Neural progenitor cell (in vitro differentiated cells): Measurements from ENCODE around the gene LAMB1.

Experiments used
- EZH2 ChIP-seq: fragments of 200-600 bp; sonication (generic); IDR thresholded peaks from 2 replicates; pipeline ENCODE4 v1.6.1; 2017; ENCODE audit warnings: antibody characterized with exemption, mild to moderate bottlenecking, moderate library complexity
- EZH2phosphoT487 ChIP-seq: fragments of 200-600 bp; sonication (generic); IDR thresholded peaks from 2 replicates; pipeline ENCODE4 v1.6.1; 2017; ENCODE audit warnings: antibody characterized with exemption
- TF ChIP-seq, protein P1 (sequence below): fragments of 200-600 bp; sonication (generic); IDR thresholded peaks from 2 replicates; pipeline ENCODE4 v1.5.1; 2017; ENCODE audit warnings: antibody characterized with exemption, mild to moderate bottlenecking

- TF ChIP-seq, protein P1, sequence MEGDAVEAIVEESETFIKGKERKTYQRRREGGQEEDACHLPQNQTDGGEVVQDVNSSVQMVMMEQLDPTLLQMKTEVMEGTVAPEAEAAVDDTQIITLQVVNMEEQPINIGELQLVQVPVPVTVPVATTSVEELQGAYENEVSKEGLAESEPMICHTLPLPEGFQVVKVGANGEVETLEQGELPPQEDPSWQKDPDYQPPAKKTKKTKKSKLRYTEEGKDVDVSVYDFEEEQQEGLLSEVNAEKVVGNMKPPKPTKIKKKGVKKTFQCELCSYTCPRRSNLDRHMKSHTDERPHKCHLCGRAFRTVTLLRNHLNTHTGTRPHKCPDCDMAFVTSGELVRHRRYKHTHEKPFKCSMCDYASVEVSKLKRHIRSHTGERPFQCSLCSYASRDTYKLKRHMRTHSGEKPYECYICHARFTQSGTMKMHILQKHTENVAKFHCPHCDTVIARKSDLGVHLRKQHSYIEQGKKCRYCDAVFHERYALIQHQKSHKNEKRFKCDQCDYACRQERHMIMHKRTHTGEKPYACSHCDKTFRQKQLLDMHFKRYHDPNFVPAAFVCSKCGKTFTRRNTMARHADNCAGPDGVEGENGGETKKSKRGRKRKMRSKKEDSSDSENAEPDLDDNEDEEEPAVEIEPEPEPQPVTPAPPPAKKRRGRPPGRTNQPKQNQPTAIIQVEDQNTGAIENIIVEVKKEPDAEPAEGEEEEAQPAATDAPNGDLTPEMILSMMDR: no peak
- TF ChIP-seq EZH2: no peak
- TF ChIP-seq EZH2phosphoT487: no peak
Measured at GRCh38 chr7:108008827-108009226, 5.9 kb upstream of the LAMB1 start.
